ENCODE measurements around the gene POLR3A.

DNA sequence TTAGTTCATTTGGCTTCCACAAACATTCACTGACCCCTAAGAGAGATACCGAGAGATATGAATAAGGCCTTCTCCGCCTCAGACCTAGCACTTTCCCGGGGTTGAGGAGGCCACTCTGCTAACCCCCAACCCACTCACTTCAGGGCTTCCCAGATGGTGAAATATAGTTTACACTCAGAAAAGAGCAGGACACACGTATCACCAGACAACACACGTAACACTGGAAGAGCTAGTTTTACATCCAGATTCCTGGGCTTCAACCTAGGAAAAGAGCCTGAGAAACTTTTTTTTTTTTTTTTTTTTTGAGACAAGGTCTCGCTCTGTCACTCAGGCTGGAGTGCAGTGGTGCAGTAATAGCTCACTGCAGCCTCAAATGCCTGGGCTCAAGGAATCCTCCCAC, 87.5 kb downstream of the POLR3A start:
- TF ChIP-seq, protein P1, sequence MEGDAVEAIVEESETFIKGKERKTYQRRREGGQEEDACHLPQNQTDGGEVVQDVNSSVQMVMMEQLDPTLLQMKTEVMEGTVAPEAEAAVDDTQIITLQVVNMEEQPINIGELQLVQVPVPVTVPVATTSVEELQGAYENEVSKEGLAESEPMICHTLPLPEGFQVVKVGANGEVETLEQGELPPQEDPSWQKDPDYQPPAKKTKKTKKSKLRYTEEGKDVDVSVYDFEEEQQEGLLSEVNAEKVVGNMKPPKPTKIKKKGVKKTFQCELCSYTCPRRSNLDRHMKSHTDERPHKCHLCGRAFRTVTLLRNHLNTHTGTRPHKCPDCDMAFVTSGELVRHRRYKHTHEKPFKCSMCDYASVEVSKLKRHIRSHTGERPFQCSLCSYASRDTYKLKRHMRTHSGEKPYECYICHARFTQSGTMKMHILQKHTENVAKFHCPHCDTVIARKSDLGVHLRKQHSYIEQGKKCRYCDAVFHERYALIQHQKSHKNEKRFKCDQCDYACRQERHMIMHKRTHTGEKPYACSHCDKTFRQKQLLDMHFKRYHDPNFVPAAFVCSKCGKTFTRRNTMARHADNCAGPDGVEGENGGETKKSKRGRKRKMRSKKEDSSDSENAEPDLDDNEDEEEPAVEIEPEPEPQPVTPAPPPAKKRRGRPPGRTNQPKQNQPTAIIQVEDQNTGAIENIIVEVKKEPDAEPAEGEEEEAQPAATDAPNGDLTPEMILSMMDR (IDR thresholded peaks at IDR 0.05 in 8 of 11, conservative IDR thresholded peaks at IDR 0.05 in 3 of 11) = no peak
- TF ChIP-seq POLR2A (IDR thresholded peaks at IDR 0.05) = no peak
- TF ChIP-seq POLR2AphosphoS5 (IDR thresholded peaks at IDR 0.05) = no peak
